Kidney (tissue), 14 donors: ENCODE measurements around the gene GPR22. TPM values are rescaled to one million over a fixed set of nuclear protein-coding genes. Genes with fewer than 3 reads are reported as not detected.

ENCODE experiments used
- DNase-seq, 5 donors: peaks; one replicate each; pipeline ENCODE4 v3.0.0-alpha.2; 2013 to 2020
- FAIRE-seq: peaks from 2 replicates; lab custom pipeline; 2012; peaks lifted over from hg19 to GRCh38; lab: Jason Lieb, UNC
- H3K27ac ChIP-seq, 2 donors: one replicate each; pipeline ENCODE4 v1.7.0; 2013; ENCODE audit warnings: low read depth in 2 of 2, low read length in 2 of 2, inconsistent platforms in 1 of 2
- H3K27me3 ChIP-seq: one replicate; pipeline ENCODE4 v1.7.1; 2013; ENCODE audit warnings: low read length, inconsistent platforms; ENCODE audit not compliant: control insufficient read depth, insufficient read depth
- H3K36me3 ChIP-seq, 3 donors: one replicate each; pipeline versions ENCODE4 v1.7.0 to v1.7.1; 2013; ENCODE audit warnings: low read length in 3 of 3, control low read depth in 1 of 3, inconsistent platforms in 1 of 3; ENCODE audit not compliant: insufficient read depth in 3 of 3, control insufficient read depth in 2 of 3
- H3K4me1 ChIP-seq, 3 donors: one replicate each; pipeline versions ENCODE4 v1.7.0 to v1.7.1; 2013; ENCODE audit warnings: low read length in 3 of 3, inconsistent platforms in 1 of 3, low read depth in 1 of 3; ENCODE audit not compliant: control insufficient read depth in 2 of 3, insufficient read depth in 2 of 3
- H3K4me3 ChIP-seq, 3 donors: one replicate each; pipeline versions ENCODE4 v1.7.0 to v1.8.1; 2013; ENCODE audit warnings: low read length in 3 of 3, control low read depth in 1 of 3, inconsistent platforms in 1 of 3
- H3K9ac ChIP-seq, 3 donors: one replicate each; pipeline versions ENCODE4 v1.7.0 to v1.7.1; 2013; ENCODE audit warnings: low read length in 3 of 3, control low read depth in 1 of 3, inconsistent platforms in 1 of 3
- H3K9me3 ChIP-seq, 3 donors: one replicate each; pipeline versions ENCODE4 v1.7.0 to v1.7.1; 2013; ENCODE audit warnings: low read length in 3 of 3, control low read depth in 1 of 3, inconsistent platforms in 1 of 3; ENCODE audit not compliant: control insufficient read depth in 2 of 3, insufficient read depth in 1 of 3
- intact Hi-C: fragments of 100-400 bp; cut with DNase I; formaldehyde crosslinking; loops from one replicate; pipeline ENCODE4 v1.11.1; 2022
- polyA plus RNA-seq: library from polyadenylated mRNA; stranded (reverse); fragments of 350-450 nt; fragmentation: Illumina TruSeq; extraction: RNeasy Lipid Tissue Mini Kit (QIAGEN cat#74804); gene quantifications from one replicate; pipeline ENCODE4 v1.2.3, GENCODE V29; 2014; ENCODE audit warnings: low read depth, low replicate concordance; ENCODE audit not compliant: insufficient read depth
- total RNA-seq: library from RNA; stranded (reverse); fragmentation: NEBNext Ultra II Directional; extraction: Animal tissue kit (Norgen Biotek cat#: 25700); gene quantifications from one replicate; pipeline ENCODE4 v1.2.1, GENCODE V29; 2021
- TF ChIP-seq, protein P1 (sequence below): IDR thresholded peaks from 3 replicates; pipeline ENCODE4 v1.5.1; 2012; ENCODE audit warnings: mild to moderate bottlenecking, moderate library complexity, borderline replicate concordance; ENCODE audit not compliant: insufficient read depth; ENCODE audit errors: extremely low read depth
- donor health status: control.
- donor health status: control.
- donor health status: control.
- donor health status: control.
- donor health status: control.
- donor health status: DM: yes; HTN: yes; CAD: no.
- donor health status: Normal renal cell carcinoma (clear cell type).

Gene GPR22
- total and polyA plus RNA-seq, 2 donors from 2014 or later, result not detected

DNA sequence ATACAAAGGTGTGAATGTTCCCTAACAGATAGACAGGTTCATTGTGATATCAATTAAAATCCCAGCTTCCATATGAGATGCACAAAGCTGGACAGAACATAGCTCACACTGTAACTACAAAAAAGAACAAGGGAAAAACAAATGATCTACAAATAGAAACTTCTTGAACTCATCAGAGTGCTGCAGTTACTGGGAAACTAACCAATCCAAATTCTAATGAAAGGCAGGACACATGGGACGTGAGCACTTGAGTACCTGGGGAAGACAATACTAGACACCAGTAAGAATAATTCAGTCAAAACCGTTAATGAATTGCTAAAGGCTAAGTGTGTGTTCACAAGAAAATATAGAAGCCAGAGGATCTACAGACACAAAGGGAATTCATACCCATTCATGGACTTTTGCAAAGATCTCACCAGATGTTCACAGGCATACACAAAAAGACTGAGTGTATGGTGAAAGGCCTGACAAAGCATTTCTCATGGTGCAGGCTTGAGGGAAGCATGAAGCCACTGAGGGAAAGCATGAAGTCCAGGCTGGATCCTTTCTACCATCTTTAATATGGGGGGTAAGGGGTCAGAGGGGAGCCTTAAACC lies 7.8 kb upstream of the GPR22 start:
- intact Hi-C loops, result loop anchor here (10.0 kb wide), 1 partner anchor 263 kb away; no protein-coding TSS in a partner anchor
- H3K9me3 ChIP-seq, result no peaks in the 10 kb centered on the region
- no peak overlapping the region for H3K27ac ChIP-seq
- H3K4me3 ChIP-seq, result no peak overlapping the region
- no peak overlapping the region for H3K9ac ChIP-seq
- no peak for FAIRE-seq
- DNase-seq, result no peak
- no peaks in the 10 kb centered on the region for H3K36me3 ChIP-seq
- H3K4me1 ChIP-seq, result no peaks in the 10 kb centered on the region
- TF ChIP-seq, protein P1, sequence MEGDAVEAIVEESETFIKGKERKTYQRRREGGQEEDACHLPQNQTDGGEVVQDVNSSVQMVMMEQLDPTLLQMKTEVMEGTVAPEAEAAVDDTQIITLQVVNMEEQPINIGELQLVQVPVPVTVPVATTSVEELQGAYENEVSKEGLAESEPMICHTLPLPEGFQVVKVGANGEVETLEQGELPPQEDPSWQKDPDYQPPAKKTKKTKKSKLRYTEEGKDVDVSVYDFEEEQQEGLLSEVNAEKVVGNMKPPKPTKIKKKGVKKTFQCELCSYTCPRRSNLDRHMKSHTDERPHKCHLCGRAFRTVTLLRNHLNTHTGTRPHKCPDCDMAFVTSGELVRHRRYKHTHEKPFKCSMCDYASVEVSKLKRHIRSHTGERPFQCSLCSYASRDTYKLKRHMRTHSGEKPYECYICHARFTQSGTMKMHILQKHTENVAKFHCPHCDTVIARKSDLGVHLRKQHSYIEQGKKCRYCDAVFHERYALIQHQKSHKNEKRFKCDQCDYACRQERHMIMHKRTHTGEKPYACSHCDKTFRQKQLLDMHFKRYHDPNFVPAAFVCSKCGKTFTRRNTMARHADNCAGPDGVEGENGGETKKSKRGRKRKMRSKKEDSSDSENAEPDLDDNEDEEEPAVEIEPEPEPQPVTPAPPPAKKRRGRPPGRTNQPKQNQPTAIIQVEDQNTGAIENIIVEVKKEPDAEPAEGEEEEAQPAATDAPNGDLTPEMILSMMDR, result no peak
- H3K27me3 ChIP-seq, result no peaks in the 10 kb centered on the region

DNA sequence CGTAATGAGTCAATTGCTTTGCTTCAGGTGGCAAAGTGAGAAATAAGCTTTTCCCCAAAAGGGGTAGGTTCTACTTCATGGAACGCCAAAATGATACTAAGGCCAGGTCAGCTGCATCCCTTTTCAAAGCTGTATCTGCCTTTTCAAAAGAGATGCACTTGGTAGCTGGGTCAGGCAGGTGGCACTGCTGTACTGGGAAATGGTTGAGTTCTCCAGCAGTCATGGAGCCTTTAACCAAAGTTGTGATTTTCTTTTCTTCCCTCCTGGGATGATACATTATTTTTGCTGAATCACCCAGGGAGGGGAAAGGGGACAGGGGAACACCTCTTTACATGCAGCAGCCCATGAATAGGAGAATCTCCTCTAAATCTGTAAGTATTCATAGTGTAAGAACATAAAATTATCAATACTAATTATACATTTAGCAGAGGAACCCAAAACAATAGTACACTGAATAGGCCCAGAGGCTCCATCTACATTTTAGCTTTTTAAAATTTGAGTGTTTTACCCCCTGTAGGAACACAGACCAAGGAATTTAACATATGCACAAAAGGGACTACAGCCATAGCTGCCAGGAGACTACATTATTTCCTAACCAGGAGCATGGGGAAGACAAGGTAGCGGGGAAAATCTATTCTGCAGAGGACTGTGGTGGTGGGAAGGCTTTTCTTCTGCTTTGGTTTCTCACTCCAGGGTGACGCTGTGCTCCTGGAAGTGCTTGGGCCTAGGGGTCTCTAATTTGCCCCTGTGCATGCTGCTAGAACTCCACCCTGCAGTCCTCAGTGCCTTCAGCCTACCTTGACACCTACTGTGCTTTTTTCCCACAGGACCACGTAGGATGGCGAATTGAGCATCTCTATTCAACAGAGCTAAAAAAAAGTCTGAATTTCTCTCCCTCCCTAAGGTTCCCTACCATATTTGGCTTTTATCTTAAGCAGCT lies 6.4 kb upstream of the GPR22 start:
- H3K9me3 ChIP-seq, result no peaks in the 10 kb centered on the region
- no peak overlapping the region for H3K4me3 ChIP-seq
- FAIRE-seq (no peak), DNase-seq (peak in 4 of 5 donors; percentile 49 to 72 (median 60))
- H3K27me3 ChIP-seq, result no peaks in the 10 kb centered on the region
- intact Hi-C loops, result loop anchor here (10.0 kb wide), 1 partner anchor 261 kb away; no protein-coding TSS in a partner anchor
- no peak overlapping the region for H3K9ac ChIP-seq
- H3K27ac ChIP-seq, result no peak overlapping the region
- H3K4me1 ChIP-seq, result no peaks in the 10 kb centered on the region
- H3K36me3 ChIP-seq, result no peaks in the 10 kb centered on the region
- TF ChIP-seq, protein P1, result peak; percentile 76

DNA sequence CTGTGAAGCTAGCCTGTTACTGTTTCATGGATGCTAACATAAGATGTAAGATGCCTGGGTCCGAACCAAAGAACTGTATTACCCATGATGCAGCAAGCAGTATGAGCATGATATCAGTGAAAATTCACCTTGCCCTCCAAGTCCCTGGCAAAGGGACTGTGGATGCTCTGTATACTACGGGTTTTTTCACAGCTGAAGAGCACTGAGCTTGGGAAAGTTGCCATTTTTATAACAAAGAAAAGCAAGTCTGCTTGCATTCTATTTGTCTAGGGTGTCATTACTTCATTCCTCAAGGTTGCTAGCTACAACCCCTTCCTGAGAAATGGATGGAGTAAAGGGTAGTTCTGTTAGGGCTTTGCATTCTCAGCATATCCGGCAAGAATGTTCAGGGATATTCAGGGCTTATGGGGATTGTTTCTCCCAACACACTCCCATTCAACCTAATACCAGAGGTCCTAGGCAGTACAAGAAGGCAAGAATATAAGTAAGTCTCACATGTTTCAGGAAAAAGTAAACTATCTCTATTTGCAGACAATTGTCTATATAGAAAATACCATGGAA lies 5.1 kb upstream of the GPR22 start:
- no peaks in the 10 kb centered on the region for H3K4me1 ChIP-seq
- no peak overlapping the region for H3K27ac ChIP-seq
- FAIRE-seq (no peak), DNase-seq (no peak)
- no peak overlapping the region for H3K9ac ChIP-seq
- no peaks in the 10 kb centered on the region for H3K27me3 ChIP-seq
- H3K4me3 ChIP-seq, result no peak overlapping the region
- intact Hi-C loops, result loop anchor here (10.0 kb wide), 1 partner anchor 260 kb away; no protein-coding TSS in a partner anchor
- H3K9me3 ChIP-seq, result no peaks in the 10 kb centered on the region
- TF ChIP-seq, protein P1, result no peak
- H3K36me3 ChIP-seq, result no peaks in the 10 kb centered on the region
